ENCODE results near the gene P4HA1. TPM values are rescaled to one million over a fixed set of nuclear protein-coding genes. Genes with fewer than 3 reads are reported as not detected.

Gene P4HA1
- polyA plus RNA-seq, 1 donor from 2014 or later, result 24.2 TPM

DNA sequence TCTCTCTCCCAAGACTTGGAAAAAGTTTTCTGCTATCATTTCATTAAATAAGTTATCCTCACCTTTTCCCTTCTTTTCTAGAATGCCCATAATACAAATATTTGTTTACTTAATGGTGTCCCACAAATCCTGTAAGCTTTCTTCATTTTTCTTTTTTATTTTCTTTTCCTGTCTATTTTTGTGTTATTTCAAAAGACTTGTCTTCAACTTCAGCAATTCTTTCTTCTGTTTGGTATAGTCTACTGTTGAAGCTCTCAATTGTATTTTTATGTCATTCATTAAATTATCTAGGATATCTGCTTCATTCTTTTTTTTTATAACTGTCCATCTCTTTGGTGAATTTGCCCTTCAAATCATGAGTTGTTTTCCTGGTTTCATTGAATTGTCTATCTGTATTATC lies 117.0 kb downstream of the P4HA1 start:
- Histone ChIP-seq H3K9me2 (ENCODE audit: insufficient read depth, low read length) (no peaks in the 10 kb centered on the region), H3K4me2 (ENCODE audit: low read length) (no peak overlapping the region), H4K20me1 (ENCODE audit: insufficient read depth) (no peaks in the 10 kb centered on the region), H3K79me2 (replicated peaks; ENCODE audit: insufficient read depth, low read length) (no peaks in the 10 kb centered on the region), H3K27me3 (ENCODE audit: insufficient read depth, low read depth, low read length) (no peaks in the 10 kb centered on the region), H3K9ac (ENCODE audit: low read length) (no peak overlapping the region), H3K27ac (ENCODE audit: low read length) (no peak overlapping the region), H3K4me3 (ENCODE audit: low read length) (no peak overlapping the region), H3K9me3 (ENCODE audit: low read length) (peaks cover 17% of the 10 kb centered on the region), H2AFZ (ENCODE audit: low read depth, low read length) (no peak overlapping the region), H3F3A (ENCODE audit: insufficient read depth, low read length, poor library complexity, severe bottlenecking) (no peaks in the 10 kb centered on the region), H3K36me3 (ENCODE audit: insufficient read depth, low read length) (no peaks in the 10 kb centered on the region)
- TF ChIP-seq EZH2 (IDR thresholded peaks at IDR 0.05; ENCODE audit: borderline replicate concordance, insufficient read depth, low read length, poor library complexity, severe bottlenecking) (no peak), REST (IDR thresholded peaks at IDR 0.05; ENCODE audit: borderline replicate concordance) (no peak), SMC3 (conservative IDR thresholded peaks at IDR 0.05; ENCODE audit: poor library complexity) (no peak), EP300 (conservative IDR thresholded peaks at IDR 0.05; ENCODE audit: poor library complexity, severe bottlenecking) (no peak), MXI1 (conservative IDR thresholded peaks at IDR 0.05; ENCODE audit: poor library complexity, severe bottlenecking) (no peak), CTCF (IDR thresholded peaks at IDR 0.05; ENCODE audit: poor library complexity, severe bottlenecking) (no peak), POLR2AphosphoS5 (IDR thresholded peaks at IDR 0.05) (no peak), TAF1 (IDR thresholded peaks at IDR 0.05; ENCODE audit: low read depth) (no peak), RAD21 (conservative IDR thresholded peaks at IDR 0.05) (no peak)

DNA sequence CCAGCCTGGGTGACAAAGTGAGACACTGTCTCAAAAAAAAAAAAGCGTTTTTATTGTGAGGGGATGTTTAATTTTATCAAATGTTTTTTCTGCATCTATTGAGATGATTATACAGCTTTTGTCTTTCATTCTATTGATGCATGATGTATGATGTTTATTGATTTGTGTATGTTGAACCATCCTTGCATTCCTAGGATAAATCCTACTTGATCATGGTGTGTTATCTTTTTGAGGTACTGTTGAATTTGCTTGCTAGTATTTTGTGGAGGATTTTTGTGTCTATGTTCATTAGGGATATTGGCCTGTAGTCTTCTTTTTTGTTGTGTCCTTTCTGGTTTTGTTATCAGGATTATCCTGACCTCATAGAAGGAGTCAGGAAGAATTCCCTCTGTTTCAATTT lies 119.8 kb downstream of the P4HA1 start:
- Histone ChIP-seq H3K9me2 (ENCODE audit: insufficient read depth, low read length) (no peaks in the 10 kb centered on the region), H3K36me3 (ENCODE audit: insufficient read depth, low read length) (no peaks in the 10 kb centered on the region), H3K79me2 (replicated peaks; ENCODE audit: insufficient read depth, low read length) (no peaks in the 10 kb centered on the region), H2AFZ (ENCODE audit: low read depth, low read length) (no peak overlapping the region), H3K4me3 (ENCODE audit: low read length) (no peak overlapping the region), H3K9me3 (ENCODE audit: low read length) (peaks cover 17% of the 10 kb centered on the region), H4K20me1 (ENCODE audit: insufficient read depth) (no peaks in the 10 kb centered on the region), H3K27ac (ENCODE audit: low read length) (no peak overlapping the region), H3F3A (ENCODE audit: insufficient read depth, low read length, poor library complexity, severe bottlenecking) (no peaks in the 10 kb centered on the region), H3K9ac (ENCODE audit: low read length) (no peak overlapping the region), H3K27me3 (ENCODE audit: insufficient read depth, low read depth, low read length) (no peaks in the 10 kb centered on the region), H3K4me2 (ENCODE audit: low read length) (no peak overlapping the region)
- TF ChIP-seq EP300 (conservative IDR thresholded peaks at IDR 0.05; ENCODE audit: poor library complexity, severe bottlenecking), result no peak
- no peak for TF ChIP-seq TAF1 (IDR thresholded peaks at IDR 0.05; ENCODE audit: low read depth)
- TF ChIP-seq REST (IDR thresholded peaks at IDR 0.05; ENCODE audit: borderline replicate concordance), result no peak
- TF ChIP-seq SMC3 (conservative IDR thresholded peaks at IDR 0.05; ENCODE audit: poor library complexity), result no peak
- TF ChIP-seq MXI1 (conservative IDR thresholded peaks at IDR 0.05; ENCODE audit: poor library complexity, severe bottlenecking), result no peak
- no peak for TF ChIP-seq CTCF (IDR thresholded peaks at IDR 0.05; ENCODE audit: poor library complexity, severe bottlenecking)
- TF ChIP-seq POLR2AphosphoS5 (IDR thresholded peaks at IDR 0.05), result no peak
- TF ChIP-seq RAD21 (conservative IDR thresholded peaks at IDR 0.05), result no peak
- TF ChIP-seq EZH2 (IDR thresholded peaks at IDR 0.05; ENCODE audit: borderline replicate concordance, insufficient read depth, low read length, poor library complexity, severe bottlenecking), result no peak
